ENCODE measurements around the gene SACM1L. TPM values are rescaled to one million over a fixed set of nuclear protein-coding genes. Genes with fewer than 3 reads are reported as not detected.
"Not testable (repeated sequence)": the region's sequence is repeated elsewhere in the genome, so short reads cannot be mapped to it uniquely, and the experiment has no call there.

SACM1L gene
- total RNA-seq, 1 donor from 2014 or later = 65.5 TPM

DNA sequence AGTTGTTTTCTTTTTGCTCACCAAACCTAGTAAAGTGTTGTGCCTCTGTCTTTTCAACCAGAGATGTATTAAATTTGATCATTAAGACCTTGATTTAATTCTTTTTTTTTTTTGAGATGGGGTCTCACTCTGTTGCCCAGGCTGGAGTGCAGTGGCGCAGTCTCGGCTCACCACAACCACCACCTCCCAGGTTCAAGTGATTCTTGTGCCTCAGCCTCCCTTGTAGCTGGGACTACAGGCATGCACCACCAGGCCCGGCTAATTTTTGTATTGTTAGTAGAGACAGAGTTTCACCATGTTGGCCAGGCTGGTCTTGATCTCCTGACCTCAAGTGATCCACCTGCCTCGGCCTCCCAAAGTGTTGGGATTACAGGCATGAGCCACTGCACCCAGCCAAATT lies 6.0 kb downstream of the SACM1L start:
- DNase-seq = not testable (repeated sequence)

DNA sequence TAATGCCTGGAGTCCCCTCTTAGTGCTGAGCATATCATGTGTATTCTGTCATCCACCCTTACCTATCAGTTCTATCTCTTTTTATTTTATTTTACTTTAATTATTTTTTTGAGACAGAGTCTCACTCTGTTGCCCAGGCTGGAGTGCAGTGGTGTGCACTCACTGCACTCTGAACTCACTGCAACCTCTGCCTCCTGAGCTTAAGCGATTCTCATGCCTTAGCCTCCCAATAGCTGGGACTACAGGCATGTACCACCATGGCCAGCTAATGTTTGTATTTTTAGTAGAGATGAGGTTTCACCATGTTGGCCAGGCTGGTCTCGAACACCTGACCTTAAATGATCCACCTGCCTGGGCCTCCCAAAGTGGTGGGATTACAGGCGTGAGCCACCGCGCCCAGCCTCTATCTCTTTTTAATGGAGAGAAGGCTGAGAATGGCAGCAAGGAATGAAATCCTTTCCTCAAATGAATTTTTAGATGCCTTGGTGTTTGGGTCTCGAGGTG lies 11.4 kb downstream of the SACM1L start:
- no peak for DNase-seq

DNA sequence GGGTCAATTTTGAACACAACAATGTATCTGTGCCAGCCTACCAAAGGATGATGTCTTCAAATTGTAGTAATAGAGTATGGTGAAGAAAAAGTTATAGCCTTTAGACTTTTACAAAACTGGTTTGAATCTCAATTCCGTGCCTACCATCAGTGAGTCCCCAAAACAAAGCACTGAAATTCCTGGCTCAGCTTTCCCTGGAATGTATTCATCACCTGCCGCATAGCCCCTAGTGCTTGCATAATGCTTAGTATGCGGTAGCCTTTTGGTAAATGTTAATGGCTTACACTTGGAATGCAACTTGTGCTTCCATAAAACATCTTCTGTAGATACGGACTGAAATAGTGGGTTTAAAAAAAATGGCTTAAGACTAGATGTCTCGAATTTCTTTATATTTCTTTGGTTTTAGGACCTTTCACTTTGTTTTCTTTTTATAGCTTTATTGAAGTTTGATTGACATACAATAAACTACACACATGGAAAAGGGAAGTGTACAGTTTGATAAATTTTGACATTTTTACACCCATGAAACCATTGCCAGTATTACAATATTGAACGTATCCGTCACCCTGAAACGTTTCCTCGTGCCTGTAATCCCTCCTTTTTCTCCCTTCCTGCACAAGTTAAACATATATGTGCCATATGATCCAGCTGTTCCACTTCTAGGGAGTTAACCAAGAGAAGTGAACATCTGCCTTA lies 12.1 kb downstream of the SACM1L start:
- no peak for DNase-seq

DNA sequence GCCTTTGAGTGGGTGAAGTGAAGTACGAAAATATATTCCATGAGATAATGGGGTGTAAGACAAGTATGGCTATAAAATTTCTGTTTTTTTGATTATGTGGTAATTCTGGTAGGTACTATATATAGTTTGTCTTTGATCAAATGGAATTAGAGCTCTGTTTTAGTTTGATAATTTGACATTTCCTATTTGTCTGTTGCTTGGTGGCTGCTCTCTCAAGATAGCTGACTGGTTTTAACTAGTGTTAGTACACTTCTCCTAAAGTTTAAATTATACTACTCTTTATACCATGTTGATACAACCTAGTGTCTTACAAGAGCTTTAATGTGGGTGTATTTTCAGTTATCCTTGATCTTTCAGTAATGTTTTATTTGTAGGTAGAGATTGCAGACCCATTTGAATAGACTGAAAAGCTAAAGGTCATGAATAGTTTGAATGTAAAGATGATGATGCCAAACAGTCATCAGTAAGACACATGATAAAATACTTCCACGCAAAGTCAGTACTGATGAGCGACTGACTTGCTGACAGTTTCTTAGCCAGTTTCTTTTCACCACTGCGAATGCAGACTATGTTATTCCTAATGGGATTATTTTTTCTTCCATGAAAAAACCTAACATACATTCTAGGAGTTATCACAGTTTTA lies 15.2 kb downstream of the SACM1L start:
- DNase-seq = no peak

DNA sequence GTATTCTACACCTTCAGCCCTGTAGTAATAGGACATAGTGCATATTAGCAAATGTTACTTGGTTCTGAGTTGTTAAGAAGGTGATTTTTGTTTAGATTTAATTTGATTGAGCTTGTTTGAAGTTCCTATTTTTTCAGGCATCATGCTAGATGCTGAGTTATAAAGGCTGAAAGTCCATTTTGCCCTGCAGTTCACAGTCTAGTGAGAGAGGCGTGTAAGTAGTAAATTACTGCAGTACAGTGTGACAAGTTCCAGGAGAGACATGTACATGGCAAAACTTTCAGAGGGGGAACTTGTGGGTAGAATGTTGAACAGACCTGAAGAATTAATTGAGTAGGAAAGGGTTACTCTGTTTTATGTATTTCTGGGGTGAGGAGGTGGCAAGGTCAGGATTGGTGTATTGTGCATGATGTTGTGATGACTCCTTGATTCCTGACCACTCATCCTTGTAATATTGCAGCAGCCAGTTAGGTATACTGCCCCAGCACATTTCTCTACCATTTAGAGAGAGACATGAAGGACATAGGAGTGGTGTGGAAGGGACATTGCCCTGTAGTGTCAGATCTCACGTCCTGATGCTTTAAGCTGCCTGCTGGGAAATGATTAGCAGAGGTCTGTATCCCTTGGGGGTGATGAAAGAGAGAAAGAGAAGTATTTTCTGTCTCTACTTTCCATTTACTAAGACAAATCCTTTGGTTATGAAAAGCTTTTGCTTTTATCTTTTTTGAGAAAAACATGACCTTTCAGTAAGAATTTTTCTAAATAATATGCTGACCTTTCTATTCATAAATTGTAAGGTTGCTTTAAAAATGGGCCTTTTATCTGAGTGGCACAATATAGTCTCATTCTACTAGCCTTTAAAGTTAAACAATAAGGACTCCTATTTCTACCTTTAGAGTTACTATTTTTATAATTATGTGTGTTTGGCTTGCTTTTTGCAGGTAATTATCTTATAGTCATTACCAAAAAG lies 16.9 kb downstream of the SACM1L start:
- DNase-seq = no peak

DNA sequence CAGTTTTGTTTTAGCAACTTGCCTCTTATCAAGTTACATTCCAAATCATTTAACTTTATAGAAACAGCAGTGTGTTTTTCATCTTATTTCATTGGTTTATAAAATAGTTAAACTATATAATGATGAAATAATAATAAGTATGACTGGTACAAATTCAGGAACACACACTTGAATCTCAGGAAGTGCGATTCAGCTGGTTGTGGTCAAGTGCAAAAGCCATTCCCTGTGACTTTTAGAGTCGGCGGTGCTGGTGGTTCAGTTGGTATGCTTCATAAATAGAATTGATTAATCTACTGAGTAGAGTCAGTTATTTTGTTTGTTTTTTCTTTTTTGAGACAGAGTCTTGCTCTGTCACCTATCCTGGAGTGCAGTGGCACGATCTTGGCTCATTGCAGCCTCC lies 22.7 kb downstream of the SACM1L start:
- no peak for DNase-seq

DNA sequence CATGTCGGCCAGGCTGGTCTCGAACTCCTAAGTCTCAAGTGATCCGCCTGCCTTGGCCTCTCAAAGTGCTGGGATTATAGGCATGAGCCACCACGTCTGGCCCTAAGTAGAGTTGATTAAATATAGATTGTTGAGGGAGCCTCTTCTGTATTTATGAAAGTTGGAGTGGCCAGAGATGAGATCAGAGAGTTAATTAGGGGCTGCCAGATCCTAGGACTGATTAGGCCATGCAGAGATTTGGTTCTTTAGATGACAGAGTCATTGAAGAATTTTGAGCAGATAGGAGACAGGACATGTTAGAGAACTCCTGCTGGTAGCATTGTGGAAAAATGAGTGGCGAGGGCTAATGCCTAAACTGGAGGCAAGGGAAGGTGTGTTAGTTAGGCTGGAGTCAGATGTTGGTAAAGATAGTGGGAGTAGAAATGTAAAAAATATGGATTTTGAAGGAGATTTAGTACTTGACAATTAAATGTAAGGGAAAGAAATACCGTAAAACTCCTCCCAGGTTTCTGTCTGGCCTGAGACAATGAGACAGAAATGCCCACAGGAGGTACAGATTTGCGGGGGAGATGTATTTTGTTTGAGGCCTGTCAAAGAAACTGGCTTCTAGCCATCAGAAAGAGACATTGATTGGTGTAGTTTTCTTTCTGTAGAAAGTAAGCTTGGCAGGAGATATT lies 23.4 kb downstream of the SACM1L start:
- DNase-seq = peak; percentile 45

DNA sequence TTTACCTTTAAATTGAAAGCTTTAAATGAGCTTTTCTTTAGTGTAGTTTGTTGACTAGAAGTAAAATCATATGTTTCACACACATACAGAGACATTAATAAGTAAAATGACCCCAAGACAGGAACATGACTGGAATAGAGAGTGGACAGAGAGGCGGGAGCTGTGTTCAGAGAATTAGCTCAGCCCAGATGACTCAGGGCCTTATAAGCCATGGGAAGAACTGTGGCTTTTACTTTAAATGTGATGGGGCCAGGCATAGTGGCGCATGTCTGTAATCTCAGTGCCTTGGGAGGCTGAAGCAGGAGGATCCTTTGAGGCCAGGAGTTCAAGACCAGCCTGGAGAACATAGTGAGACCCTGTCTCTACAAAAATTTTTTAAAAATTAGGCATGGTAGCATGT lies 26.7 kb downstream of the SACM1L start:
- no peak for DNase-seq

DNA sequence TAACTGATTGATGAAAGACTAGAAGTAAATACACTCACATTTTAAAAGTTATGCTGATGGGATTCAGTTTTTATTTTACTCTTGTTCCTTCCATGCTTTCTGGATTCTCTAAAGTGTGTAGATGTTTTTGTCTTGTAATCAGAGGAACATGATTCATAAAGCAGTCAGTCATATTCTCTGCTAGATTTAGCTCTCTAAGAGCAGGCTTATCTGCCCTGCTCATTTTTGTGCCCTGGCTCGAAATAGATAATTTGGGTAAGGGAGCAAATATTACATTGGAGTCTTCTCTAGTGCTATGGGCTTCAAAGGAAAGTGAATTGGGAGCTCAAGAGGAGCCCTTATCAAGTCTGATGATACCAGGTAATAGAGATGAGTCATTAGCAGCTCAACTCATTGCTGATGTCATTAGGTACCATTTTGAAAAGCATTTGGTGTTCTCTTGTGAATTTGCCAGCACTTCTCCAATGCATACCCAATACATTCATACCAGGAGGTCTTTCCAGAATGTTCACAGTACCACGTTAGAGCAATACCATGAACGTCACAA lies 27.7 kb downstream of the SACM1L start:
- DNase-seq = no peak

DNA sequence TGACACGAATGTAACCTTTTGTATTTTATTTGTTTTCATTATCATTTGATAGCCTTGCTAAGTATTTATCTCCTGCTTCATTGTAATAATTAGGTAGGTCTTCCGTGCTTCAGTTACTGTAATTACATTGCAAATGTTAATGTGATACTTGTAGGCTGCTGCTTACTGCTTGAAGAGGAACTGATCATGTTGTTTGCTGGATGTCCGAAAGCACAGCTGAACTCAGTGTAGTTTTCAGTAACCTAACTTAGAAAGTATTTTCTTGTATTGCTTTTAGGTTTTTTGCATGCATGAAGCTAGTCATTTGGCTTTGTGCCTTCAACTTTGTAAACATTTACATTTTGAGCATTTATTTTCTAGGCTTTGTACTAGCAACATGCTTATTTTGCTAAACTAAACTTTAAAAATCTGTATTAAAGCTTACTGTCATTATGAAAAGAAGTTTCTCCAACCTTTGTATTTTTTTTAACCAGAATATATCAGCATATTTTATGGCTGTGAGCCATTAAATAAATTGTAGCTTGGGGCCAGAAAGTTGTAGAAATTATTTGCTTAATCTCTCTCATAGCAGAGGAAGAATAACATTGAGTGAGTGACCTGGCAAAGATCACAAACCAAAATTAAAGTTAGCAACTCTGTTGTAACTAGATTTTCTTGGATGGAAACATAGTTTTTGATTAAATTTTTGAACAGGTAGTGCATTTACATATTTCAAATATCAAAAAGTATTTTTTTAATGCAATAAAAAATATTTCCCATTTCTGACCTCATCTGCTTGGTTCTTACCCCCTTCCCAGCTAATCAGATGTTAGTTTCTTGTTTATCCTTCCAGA lies 30.7 kb downstream of the SACM1L start:
- DNase-seq = peak; percentile 28

DNA sequence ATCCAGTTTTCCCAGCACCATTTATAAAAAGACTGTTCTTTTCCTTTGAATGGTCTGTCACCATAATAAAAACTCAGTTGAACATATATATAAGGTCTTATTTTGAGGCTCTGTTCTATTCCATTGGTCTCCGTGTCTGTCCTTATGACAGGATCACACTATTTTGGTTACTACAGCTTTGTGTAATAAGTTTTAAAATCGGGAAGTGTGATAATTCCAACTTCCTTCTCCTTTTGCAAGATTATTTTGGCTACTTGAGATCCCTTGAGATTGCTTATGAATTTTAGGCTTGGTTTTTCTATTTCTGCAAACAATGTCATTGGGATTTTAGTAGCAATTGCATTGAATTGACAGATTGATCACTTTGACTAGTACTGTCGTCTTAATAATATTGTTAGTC lies 35.7 kb downstream of the SACM1L start:
- DNase-seq = no peak

DNA sequence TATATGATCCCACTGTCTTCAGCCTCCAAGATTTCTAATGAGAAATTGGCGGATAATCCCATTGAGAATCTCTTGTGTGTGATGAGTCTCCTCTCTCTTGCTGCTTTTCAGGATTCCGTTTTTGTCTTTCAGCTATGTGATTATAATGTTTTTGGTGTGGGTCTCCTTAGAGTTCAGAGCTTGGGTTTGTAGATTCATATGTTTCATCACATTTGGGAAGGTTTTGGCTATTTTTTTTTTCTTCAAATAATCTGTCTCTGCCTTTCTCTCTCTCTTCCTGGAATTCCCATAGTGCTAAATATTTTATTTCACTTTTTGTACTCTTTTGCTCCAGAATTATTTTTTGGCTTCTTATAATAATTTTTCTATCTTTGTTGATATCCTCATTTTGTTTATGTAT lies 40.4 kb downstream of the SACM1L start:
- no peak for DNase-seq

DNA sequence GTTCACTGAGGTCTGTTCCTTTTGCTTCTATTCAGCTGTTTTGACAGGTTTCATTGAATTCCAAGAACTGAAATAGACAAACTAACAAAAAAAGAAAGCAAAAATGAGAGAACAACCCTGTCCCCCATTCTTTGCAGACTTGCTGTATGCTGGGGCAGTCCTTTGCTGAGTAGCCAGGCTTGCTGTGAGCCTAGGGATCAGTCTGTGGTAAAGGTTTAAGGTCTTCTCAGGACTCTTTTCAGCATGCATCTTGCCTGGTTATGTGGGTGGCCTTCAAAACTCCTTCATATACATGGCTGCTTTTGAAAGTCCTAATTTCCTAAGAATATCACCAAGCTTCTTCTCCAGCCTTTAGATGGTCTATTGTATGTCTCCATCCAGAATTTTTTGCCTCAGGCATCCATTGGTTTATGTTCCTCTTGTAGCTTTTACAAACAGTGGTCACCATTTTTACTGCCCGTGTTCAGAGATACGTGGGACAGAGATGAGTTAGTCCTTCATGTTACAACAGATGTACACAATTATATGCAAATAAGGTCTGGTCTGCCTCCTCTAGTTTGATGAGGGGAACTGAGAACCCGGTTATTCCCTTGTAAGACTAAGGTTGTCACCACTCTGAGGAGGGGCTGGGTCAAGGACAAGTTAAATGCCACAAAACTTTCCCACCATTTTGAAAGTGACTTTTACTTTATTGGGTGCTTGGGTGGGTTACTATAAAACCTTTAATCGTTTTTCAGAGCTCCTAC lies 41.4 kb downstream of the SACM1L start:
- DNase-seq = no peak

DNA sequence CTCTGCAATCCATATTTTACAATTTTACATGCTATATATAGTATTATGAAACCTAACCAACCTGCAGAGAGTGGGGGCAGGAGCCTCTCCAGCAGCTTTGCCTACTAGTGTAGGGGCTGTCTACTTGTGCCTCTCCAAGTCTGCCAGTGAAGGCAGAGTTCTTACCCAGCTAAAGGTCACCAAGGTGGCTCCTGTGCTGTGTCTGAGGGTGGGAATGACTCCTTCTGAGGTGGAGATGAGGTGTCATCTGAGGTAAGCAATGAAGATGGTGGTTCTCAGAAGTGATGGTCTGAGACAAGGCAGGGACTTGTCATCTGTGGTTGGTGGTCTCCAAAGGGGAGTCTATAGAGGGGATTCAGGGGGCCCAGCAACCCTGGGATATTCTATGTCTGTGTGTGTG lies 47.5 kb downstream of the SACM1L start:
- DNase-seq = no peak

DNA sequence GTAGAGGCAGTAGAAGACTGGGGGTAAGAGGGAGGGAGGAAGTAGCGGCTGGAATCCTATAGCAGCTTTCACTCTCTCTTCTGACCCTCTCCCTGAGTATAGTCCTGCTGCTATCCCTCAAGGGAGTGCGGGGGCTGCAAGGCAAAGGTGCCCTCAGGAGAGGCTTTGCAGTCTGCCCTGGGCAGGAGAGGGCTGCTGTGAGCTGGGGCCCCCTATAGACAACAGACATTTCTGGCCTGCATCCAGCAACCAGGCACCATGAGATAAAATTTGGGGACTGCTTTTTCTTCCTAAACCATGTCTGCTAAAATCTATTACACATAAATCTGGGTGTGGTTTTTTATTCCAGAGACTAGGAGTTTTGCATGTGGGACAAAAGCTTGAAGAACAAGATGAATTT lies 48.0 kb downstream of the SACM1L start:
- no peak for DNase-seq

DNA sequence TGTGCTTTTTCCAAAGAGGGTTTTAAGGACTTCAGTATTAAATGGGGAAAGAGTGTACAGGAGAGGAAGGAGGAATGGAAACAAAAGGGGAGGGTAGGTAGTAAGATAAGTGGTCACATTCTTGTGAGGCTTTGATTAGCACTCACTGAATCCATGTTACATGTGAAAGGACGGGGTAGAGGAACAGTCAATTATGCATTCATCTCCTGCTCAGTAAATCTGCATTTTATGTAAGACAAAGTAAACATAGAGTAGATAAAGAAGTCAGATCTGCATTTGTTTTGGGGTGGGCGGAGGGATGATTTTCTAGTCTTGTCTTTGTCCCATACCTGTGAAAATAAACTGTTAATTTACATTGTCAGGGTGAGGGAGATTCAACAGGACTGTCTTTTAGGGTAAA lies 50.8 kb downstream of the SACM1L start:
- no peak for DNase-seq

DNA sequence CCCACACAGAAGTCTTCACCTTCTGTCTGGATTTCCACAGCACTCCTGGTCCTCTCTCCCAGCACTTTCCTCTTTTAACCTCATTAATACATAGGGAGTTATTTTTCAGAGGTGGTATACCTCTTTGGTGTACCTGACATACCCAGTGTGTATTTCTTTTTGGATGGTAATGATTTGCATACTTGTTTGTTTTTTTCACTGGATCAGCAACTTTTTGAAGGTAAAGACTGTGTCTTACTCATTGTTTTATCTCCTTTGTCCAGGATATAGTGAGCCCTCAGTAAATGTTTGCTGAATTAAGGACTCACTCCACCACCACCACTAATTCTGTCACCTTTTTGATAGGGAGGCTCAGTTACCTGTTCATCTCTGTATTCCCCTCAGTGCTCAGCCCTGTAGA lies 52.1 kb downstream of the SACM1L start:
- no peak for DNase-seq

DNA sequence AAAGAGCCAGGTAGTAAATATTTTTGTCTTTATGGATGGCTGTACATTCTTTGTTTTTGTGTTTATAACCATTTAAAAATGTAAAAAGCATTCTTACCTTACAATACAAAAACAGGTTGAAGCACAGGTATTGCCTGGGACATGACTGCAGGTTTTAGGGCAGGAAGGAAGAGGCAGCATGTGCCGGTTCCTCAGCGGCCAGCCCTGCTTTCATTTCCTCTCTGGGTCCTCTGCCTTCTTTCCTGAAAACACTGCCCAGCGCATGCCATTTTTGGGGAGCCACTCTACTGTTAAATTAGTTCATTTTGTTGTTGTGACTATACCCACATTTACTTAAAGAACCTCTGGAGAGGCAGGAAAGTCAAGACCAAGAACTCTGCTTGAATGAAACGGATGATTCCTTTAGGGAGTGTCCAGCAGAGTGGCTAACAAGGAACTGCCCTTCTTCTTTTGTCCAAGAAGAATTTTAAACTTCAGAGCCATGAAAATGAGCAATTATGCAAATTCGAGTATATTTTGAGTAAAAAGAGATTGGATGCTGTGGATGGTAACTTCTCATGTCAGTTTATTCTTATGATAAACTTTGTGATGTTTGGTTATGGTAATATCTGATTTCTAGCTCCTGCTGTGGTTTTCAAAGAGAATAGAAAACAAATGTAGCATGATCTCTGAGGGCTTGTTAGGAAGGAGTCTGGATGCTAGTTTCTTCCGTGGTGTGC lies 52.7 kb downstream of the SACM1L start:
- DNase-seq = no peak

DNA sequence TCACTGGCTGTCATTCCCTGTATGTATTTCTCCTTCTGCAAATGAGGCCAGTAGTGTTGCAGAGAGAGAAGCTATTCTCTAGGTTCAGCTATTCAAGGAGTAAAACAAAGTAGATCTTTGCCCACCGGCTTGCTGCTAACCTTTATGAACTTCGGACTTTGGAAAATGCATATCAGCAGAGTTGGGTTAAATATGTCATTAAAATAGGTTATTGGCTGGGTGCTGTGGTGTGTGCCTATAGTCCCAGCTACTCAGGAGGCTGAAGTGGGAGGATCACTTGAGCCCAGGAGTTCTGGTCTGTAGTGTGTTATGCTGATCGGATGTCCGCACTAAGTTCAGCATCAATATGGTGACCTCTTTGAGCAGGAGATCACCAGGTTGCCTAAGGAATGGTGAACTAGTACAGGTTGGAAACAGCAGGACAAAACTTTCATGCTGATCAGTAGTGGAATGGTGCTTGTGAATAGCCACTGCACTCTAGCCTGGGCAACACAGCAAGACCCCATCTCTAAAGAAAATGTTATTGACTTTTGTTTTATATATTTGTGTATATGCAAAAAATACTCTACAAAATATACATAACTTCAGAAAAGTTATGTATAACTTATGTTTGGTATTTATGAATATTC lies 53.4 kb downstream of the SACM1L start:
- no peak for DNase-seq
